ENCODE measurements around the gene F2RL2. TPM values are rescaled to one million over a fixed set of nuclear protein-coding genes. Genes with fewer than 3 reads are reported as not detected.
A peak's percentile ranks its signal among the peaks of the same experiment; 100 is the strongest.

F2RL2 gene
- total and polyA plus RNA-seq, 2 of the 4 experiments (the other 2 are of a cell fraction) = 21.7 to 32.8 TPM

GRCh38 chr5:76610196-76610595 is 13.0 kb downstream of the F2RL2 start:
- Histone ChIP-seq H3K9me1 (ENCODE audit: insufficient read depth, low read length) (0 out of 2 replicates have a peak, but pooled peaks cover 6% of the 10 kb centered on the region), H4K20me1 (ENCODE audit: insufficient read depth, low read length) (no peaks in the 10 kb centered on the region), H2BK120ac (ENCODE audit: low read depth, low read length) (no peak overlapping the region), H4K5ac (ENCODE audit: low read depth, low read length) (no peak overlapping the region), H2AFZ (replicated peaks; ENCODE audit: low read length, poor library complexity) (no peak overlapping the region), H3K4me3 (ENCODE audit: insufficient read depth, low read depth, low read length) (no peak overlapping the region), H2BK15ac (ENCODE audit: low read depth, low read length) (no peak overlapping the region), H3K18ac (ENCODE audit: low read depth, low read length) (no peak overlapping the region), H2BK20ac (ENCODE audit: low read depth, low read length) (no peak overlapping the region), H3K27ac (ENCODE audit: insufficient read depth, low read length) (no peak overlapping the region), H2AK9ac (replicated peaks; ENCODE audit: low read depth, low read length, poor library complexity) (no peak overlapping the region), H4K8ac (ENCODE audit: low read depth in 2 of 2, low read length in 2 of 2) (0 out of 4 replicates have a peak overlapping the region, but pooled peaks of 1 of the 2 experiments have one; percentile 4), H3K27me3 (ENCODE audit: control insufficient read depth, insufficient read depth, low read length) (no peaks in the 10 kb centered on the region), H4K91ac (ENCODE audit: insufficient read depth, low read depth, low read length) (no peak overlapping the region), H3K4ac (ENCODE audit: low read depth, low read length) (no peak overlapping the region), H3K79me1 (ENCODE audit: low read depth in 1 of 2, low read length in 2 of 2) (no peaks in the 10 kb centered on the region), H3K36me3 (ENCODE audit: control insufficient read depth, insufficient read depth, low read length) (no peaks in the 10 kb centered on the region), H3K4me2 (ENCODE audit: low read depth, low read length) (no peak overlapping the region), H3K4me1 (ENCODE audit: control insufficient read depth, insufficient read depth, low read length) (peaks cover 14% of the 10 kb centered on the region), H3K56ac (ENCODE audit: extremely low read depth, insufficient read depth, low read length) (no peak overlapping the region), H3K14ac (replicated peaks; ENCODE audit: low read depth, low read length) (no peak overlapping the region), H3K9me3 (ENCODE audit: control insufficient read depth, insufficient read depth, low read length) (no peaks in the 10 kb centered on the region), H3K23ac (ENCODE audit: low read depth, low read length) (no peak overlapping the region), H3K9ac (ENCODE audit: low read depth, low read length) (no peak overlapping the region), H2BK5ac (ENCODE audit: low read depth, low read length, poor library complexity, severe bottlenecking) (no peak overlapping the region), H2AK5ac (ENCODE audit: low read depth, low read length) (no peak overlapping the region)
- intact Hi-C loops (cut with micrococcal nuclease) = no loop called here
- DNase-seq (no peak), ATAC-seq (ENCODE audit: low read depth) (no peak)
- TF ChIP-seq CEBPB (IDR thresholded peaks at IDR 0.05; ENCODE audit: low read depth, low read length) (no peak), ELK1 (IDR thresholded peaks at IDR 0.05; ENCODE audit: borderline replicate concordance, low read depth, low read length) (no peak), USF2 (IDR thresholded peaks at IDR 0.05; ENCODE audit: low read depth, low read length) (no peak), MAZ (IDR thresholded peaks at IDR 0.05; ENCODE audit: borderline replicate concordance, low read depth, low read length) (no peak), MAFK (IDR thresholded peaks at IDR 0.05; ENCODE audit: low read depth, low read length) (no peak), MXI1 (IDR thresholded peaks at IDR 0.05; ENCODE audit: borderline replicate concordance, low read depth, low read length) (no peak), RFX5 (IDR thresholded peaks at IDR 0.05; ENCODE audit: low read depth, low read length) (no peak), CTCF (conservative IDR thresholded peaks at IDR 0.05; ENCODE audit: low read depth, low read length) (no peak), NFE2L2 (IDR thresholded peaks at IDR 0.05; ENCODE audit: low read depth, low read length) (no peak), POLR2A (IDR thresholded peaks at IDR 0.05; ENCODE audit: low read depth, low read length) (no peak), BHLHE40 (IDR thresholded peaks at IDR 0.05; ENCODE audit: low read depth, low read length) (no peak), RCOR1 (IDR thresholded peaks at IDR 0.05; ENCODE audit: insufficient replicate concordance, low read length) (no peak), RAD21 (IDR thresholded peaks at IDR 0.05; ENCODE audit: low read length) (no peak), FOS (IDR thresholded peaks at IDR 0.05; ENCODE audit: low read depth, low read length) (no peak), CHD1 (IDR thresholded peaks at IDR 0.05; ENCODE audit: low read depth, low read length) (no peak), SMC3 (IDR thresholded peaks at IDR 0.05; ENCODE audit: low read depth, low read length) (no peak)
- CTCF ChIA-PET = interaction anchor here (4.4 kb wide), 1 partner anchor 164 kb away, joined by 15 read pairs; no protein-coding TSS in a partner anchor
- in situ Hi-C loops (cut with MboI; ENCODE audit: low sequenced_read_pairs) = no loop called here
- BruUV-seq (replicated peaks) = no TSS peak
- POLR2A ChIA-PET (ENCODE audit: unreplicated experiment) = no interaction called here
- WGBS, 2 experiments (ENCODE audit: extremely low coverage in 2 of 2, insufficient read length in 1 of 2) = no CpG with 5 or more reads among the region's 1 CpG
- dilution Hi-C loops (cut with HindIII; ENCODE audit: low sequenced_read_pairs, unreplicated experiment) = no loop called here

Data from IMR-90 (cell line).